Measurements from ENCODE around the gene TRAP1.
"Not testable (repeated sequence)": the region's sequence is repeated elsewhere in the genome, so short reads cannot be mapped to it uniquely, and the experiment has no call there.

TRAP1 gene

GRCh38 chr16:3673676-3674377, 43.5 kb downstream of the TRAP1 start:
- no peak for DNase-seq (ENCODE audit: low spot score)

- DNase-seq (ENCODE audit: low spot score) = no peak
Observed at GRCh38 chr16:3673201-3673600, 44.1 kb downstream of the TRAP1 start.

- no peak for DNase-seq (ENCODE audit: low spot score)
Observed at GRCh38 chr16:3672571-3673041, 44.7 kb downstream of the TRAP1 start.

GRCh38 chr16:3671424-3671823, 45.9 kb downstream of the TRAP1 start:
- no peak for DNase-seq (ENCODE audit: low spot score)

- no peak for DNase-seq (ENCODE audit: low spot score)
Observed at GRCh38 chr16:3670711-3671110, 46.6 kb downstream of the TRAP1 start.

- no peak for DNase-seq (ENCODE audit: low spot score)
Observed at GRCh38 chr16:3669082-3669481, 48.2 kb downstream of the TRAP1 start.

- DNase-seq (ENCODE audit: low spot score) = no peak
Observed at GRCh38 chr16:3668626-3669025, 48.7 kb downstream of the TRAP1 start.

- DNase-seq (ENCODE audit: low spot score) = no peak
Observed at GRCh38 chr16:3665508-3665907, 51.8 kb downstream of the TRAP1 start.

GRCh38 chr16:3664187-3664896, 53.0 kb downstream of the TRAP1 start:
- no peak for DNase-seq (ENCODE audit: low spot score)

GRCh38 chr16:3662601-3663000, 54.7 kb downstream of the TRAP1 start:
- DNase-seq (ENCODE audit: low spot score) = no peak

- DNase-seq (ENCODE audit: low spot score) = no peak
Observed at GRCh38 chr16:3661922-3662321, 55.4 kb downstream of the TRAP1 start.

- DNase-seq (ENCODE audit: low spot score) = no peak
Observed at GRCh38 chr16:3661311-3661710, 56.0 kb downstream of the TRAP1 start.

- DNase-seq (ENCODE audit: low spot score) = no peak
Observed at GRCh38 chr16:3659251-3659650, 58.1 kb downstream of the TRAP1 start.

- no peak for DNase-seq (ENCODE audit: low spot score)
Observed at GRCh38 chr16:3656491-3657468, 60.5 kb downstream of the TRAP1 start.

- DNase-seq (ENCODE audit: low spot score) = not testable (repeated sequence)
Observed at GRCh38 chr16:3656160-3656490, 61.2 kb downstream of the TRAP1 start.

- no peak for DNase-seq (ENCODE audit: low spot score)
Observed at GRCh38 chr16:3655396-3656159, 61.7 kb downstream of the TRAP1 start.

- no peak for DNase-seq (ENCODE audit: low spot score)
Observed at GRCh38 chr16:3655030-3655395, 62.3 kb downstream of the TRAP1 start.

- peak; percentile 79 for DNase-seq (ENCODE audit: low spot score)
Observed at GRCh38 chr16:3654249-3654991, 62.9 kb downstream of the TRAP1 start, which contains the start of gene DNASE1. TSS of gene DNASE1 (plus strand) at chr16:3654691. CDS start at chr16:3655374, 683 bp downstream.

GRCh38 chr16:3652373-3653195, 64.7 kb downstream of the TRAP1 start:
- DNase-seq (ENCODE audit: low spot score) = no peak

All from hematopoietic multipotent progenitor cell treated with erythropoietin and hydrocortisone succinate and interleukin-3 and kit ligand, for 17 days (in vitro differentiated cells).